Measurements from ENCODE around the gene METTL2A. TPM values are rescaled to one million over a fixed set of nuclear protein-coding genes. Genes with fewer than 3 reads are reported as not detected.
"Not testable (repeated sequence)": the region's sequence is repeated elsewhere in the genome, so short reads cannot be mapped to it uniquely, and the experiment has no call there.

Gene METTL2A
- total RNA-seq, 1 donor = 3.6 TPM

GRCh38 chr17:62490990-62491389 lies 67.3 kb downstream of the METTL2A start:
- not testable (repeated sequence) for H3K9me3 ChIP-seq (ENCODE audit: low read depth, low read length); H3K27me3 ChIP-seq (ENCODE audit: insufficient read depth, low read length); H3K4me3 ChIP-seq (ENCODE audit: low read length)
- H3K4me1 ChIP-seq (ENCODE audit: insufficient read depth, low read length) = peaks cover 13% of the 10 kb centered on the region

DNA sequence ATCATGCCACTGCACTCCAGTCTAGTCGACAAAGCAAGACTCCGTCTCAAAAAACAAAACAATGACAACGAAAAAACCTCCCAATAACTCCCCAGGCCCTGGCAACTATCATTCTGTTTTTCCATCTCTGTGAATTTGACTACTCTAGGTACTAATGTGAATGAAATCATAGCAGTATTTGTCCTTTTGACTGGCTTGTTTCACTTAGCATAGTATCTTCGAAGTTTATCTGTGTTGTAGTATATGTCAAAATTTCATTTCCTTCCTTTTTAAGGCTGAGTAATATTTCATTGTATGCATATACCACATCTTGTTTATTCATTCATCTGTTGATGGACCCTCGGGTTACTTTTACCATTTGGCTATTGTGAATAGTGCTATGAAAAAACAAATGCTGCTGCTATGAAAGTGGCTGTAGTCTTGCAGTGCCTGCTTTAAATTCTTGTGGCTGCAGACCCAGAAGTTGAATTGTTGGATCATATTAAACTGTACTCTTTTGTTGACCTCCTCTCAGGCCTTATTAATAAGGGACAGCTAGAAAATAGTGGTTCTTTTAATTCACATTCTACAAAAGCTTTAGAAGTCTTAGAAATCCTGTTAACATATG lies 69.5 kb downstream of the METTL2A start:
- H3K4me3 ChIP-seq (ENCODE audit: low read length); H3K27me3 ChIP-seq (ENCODE audit: insufficient read depth, low read length); H3K9me3 ChIP-seq (ENCODE audit: low read depth, low read length): not testable (repeated sequence)
- H3K4me1 ChIP-seq (ENCODE audit: insufficient read depth, low read length) = peaks cover 13% of the 10 kb centered on the region

DNA sequence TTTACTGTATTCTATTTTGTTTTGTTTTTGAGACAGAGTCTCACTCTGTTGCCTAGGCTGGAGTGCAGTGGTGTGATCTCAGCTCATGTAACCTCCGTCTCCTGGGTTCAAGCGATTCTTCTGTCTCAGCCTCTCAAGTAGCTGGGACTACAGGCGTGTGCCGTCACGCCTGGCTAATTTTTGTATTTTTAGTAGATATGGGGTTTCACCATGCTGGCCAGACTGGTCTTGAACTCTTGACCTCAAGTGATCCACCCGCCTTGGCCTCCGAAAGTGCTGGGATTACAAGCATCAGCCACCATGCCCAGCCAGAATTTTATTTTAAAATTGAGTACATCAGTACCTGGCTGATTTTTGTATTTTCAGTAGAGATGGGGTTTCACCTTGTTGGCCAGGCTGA lies 70.4 kb downstream of the METTL2A start:
- peaks cover 13% of the 10 kb centered on the region for H3K4me1 ChIP-seq (ENCODE audit: insufficient read depth, low read length)
- H3K4me3 ChIP-seq (ENCODE audit: low read length); H3K9me3 ChIP-seq (ENCODE audit: low read depth, low read length); H3K27me3 ChIP-seq (ENCODE audit: insufficient read depth, low read length): not testable (repeated sequence)

DNA sequence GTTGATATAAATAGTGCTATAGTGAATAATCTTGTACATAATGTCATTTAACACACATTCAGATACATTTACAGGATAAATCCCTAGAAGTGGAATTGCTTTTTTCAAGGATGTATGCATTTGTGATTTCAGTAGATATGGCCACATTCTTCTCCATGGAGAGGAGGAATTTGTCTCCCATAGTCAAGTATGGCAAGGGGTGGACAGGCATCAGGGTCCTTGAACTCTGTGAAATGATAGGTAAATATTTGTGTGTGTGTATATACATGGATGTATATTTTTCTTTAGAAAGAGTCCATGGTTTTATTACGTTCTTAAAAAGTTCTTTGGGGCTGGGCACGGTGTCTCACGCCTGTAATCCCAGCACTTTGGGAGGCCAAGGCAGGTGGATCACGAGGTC lies 72.6 kb downstream of the METTL2A start:
- not testable (repeated sequence) for H3K4me1 ChIP-seq (ENCODE audit: insufficient read depth, low read length); H3K27me3 ChIP-seq (ENCODE audit: insufficient read depth, low read length); H3K9me3 ChIP-seq (ENCODE audit: low read depth, low read length); H3K4me3 ChIP-seq (ENCODE audit: low read length)

DNA sequence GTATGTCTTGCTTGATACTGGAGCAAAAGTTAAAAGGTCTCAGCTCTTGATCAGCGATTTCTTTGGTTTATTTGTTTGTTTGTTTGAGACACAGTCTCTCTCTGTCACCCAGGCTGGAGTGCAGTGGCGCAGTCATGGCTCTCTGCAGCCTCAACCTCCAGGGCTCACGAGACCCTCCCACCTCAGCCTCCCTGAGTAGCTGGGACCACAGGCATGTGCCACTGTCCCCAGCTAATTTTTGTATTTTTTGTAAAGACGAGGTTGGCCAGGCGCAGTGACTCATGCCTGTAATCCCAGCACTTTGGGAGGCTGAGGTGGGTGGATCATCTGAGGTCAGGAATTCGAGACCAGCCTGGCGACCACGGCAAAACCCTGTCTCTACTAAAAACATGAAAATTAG lies 75.1 kb downstream of the METTL2A start:
- H3K4me3 ChIP-seq (ENCODE audit: low read length); H3K27me3 ChIP-seq (ENCODE audit: insufficient read depth, low read length); H3K9me3 ChIP-seq (ENCODE audit: low read depth, low read length); H3K4me1 ChIP-seq (ENCODE audit: insufficient read depth, low read length): not testable (repeated sequence)

Other genes starting within 250 kb of the METTL2A start
- not detected for gene EFCAB3, start 43.3 kb upstream of the METTL2A start, total RNA-seq
- 69.5 TPM for gene TLK2, start 54.9 kb downstream of the METTL2A start, total RNA-seq
- gene MRC2, start 203.8 kb downstream of the METTL2A start, total RNA-seq = 1.7 TPM

Data from mononuclear cell (primary cell).